GM12801 (cell line): ENCODE results near the gene SLC35F1.

Source experiments
- CTCF ChIP-seq: IDR thresholded peaks from one replicate; pipeline ENCODE4 v1.5.1; 2011; ENCODE audit warnings: control low read depth; ENCODE audit not compliant: insufficient read length; ENCODE audit errors: extremely low read depth

SLC35F1 gene

DNA sequence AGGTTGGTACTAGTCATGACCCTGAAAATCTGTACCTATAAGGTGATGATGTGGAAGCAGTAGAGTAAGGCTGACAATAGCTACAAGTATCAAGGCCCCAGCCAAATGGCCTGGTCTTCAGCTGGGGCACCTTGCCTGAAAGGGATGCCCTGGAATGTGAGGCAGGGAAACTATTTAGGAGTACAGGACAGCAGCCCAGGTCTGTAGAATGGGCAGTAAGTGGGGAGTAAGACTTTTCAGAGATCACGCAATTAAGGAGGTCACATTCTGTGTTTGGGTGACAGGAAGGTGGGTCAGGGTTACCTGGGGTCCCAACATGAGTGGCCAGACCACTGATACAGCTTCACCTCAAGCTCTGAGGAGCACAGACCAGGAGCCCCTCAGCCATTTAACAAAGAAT lies 9.4 kb downstream of the SLC35F1 start:
- no peak for TF ChIP-seq CTCF

DNA sequence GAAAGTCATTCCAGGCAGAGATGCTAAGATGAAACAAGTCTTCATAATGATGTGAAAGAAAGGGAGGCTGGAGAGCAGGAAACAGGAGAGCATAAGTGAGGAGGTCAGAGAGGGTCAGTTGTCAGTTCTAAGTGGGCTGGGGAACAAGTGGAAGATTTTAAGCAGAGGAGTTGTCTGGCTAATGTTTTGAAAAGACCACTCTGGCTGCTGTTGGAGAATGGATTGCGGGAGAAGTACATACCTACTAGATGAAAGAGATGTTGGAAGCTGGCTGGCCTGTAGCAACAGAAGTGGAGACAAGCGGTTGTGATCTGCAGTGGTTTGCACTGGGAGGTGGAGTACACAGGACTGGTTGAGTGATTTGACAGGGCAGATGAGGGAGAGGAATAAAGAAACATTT lies 10.1 kb downstream of the SLC35F1 start:
- no peak for TF ChIP-seq CTCF

GRCh38 chr6:117918454-117918853 lies 11.4 kb downstream of the SLC35F1 start:
- TF ChIP-seq CTCF: no peak

DNA sequence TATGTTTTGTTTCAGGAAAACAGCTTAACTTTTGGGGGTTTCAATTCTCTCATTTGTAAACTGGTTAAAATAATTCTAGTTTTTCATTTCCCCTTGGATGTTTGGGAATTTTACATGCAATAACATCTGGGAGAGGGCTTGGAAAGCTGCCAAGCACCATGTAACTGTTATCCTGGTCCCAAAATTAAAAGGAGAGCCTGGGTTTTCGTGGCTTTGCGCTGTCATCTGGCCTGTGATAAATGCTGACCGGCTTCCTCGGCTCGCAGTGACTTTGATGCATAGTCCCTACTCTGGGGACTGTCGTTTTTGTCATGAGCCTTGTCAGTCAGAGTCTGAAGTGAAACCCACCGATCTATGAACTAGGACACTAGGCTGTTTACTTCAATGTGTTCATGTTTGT lies 12.2 kb downstream of the SLC35F1 start:
- no peak for TF ChIP-seq CTCF

- no peak for TF ChIP-seq CTCF
These were observed 13.0 kb downstream of the SLC35F1 start for GRCh38 chr6:117919775-117920729.

DNA sequence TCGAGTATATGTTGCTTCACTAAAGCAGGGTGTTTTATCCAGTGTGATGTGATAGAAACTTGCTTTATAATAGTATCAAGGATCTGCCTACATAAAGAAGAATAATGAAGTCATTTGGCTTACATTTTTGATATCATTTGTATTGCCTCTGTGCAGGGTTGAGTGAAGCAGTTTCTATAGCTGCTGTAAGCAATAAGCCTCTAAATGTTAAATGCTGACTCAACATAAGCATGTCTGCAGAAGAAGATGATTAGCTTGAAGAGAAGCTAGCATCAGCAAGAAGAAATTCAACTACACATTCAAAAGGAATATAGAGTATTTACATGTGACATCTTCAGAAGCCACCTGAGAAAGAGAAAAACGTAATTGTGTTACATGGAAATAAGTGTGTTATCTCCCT lies 17.6 kb downstream of the SLC35F1 start:
- TF ChIP-seq CTCF: no peak

- no peak for TF ChIP-seq CTCF
These were observed 20.8 kb downstream of the SLC35F1 start for GRCh38 chr6:117927866-117928265.
